CD14-positive monocyte (primary cell): ENCODE results near the gene HEMK1. TPM values are rescaled to one million over a fixed set of nuclear protein-coding genes. Genes with fewer than 3 reads are reported as not detected.

ENCODE experiments used
- DNase-seq, 3 donors: peaks; one replicate each; pipeline ENCODE4 v3.0.0-alpha.2; 2011 to 2022
- H2AFZ ChIP-seq: 2 replicates; pipeline ENCODE4 v1.6.0; 2012; ENCODE audit warnings: mild to moderate bottlenecking, low read depth, low read length, inconsistent platforms; ENCODE audit not compliant: insufficient read depth, poor library complexity, severe bottlenecking
- H3K27ac ChIP-seq, 2 donors: 1 replicate in 1 of 2; 2 replicates in 1 of 2; pipeline ENCODE4 v1.5.1; 2012 to 2013; ENCODE audit warnings: low read length in 2 of 2, control low read depth in 1 of 2, inconsistent platforms in 1 of 2, low read depth in 1 of 2, mild to moderate bottlenecking in 1 of 2
- H3K27me3 ChIP-seq, 2 donors: one replicate each; pipeline versions ENCODE4 v1.6.0 to v1.6.1; 2011 to 2013; ENCODE audit warnings: low read length in 2 of 2; ENCODE audit not compliant: control insufficient read depth in 2 of 2, insufficient read depth in 2 of 2
- H3K36me3 ChIP-seq, 2 donors: replicated peaks in 1 of 2; 1 replicate in 1 of 2; 2 replicates in 1 of 2; pipeline versions ENCODE4 v1.5.1 to v1.6.1; 2012 to 2013; ENCODE audit warnings: low read length in 2 of 2, control low read depth in 1 of 2, inconsistent platforms in 1 of 2, mild to moderate bottlenecking in 1 of 2; ENCODE audit not compliant: insufficient read depth in 2 of 2, control insufficient read depth in 1 of 2
- H3K4me1 ChIP-seq, 2 donors: 1 replicate in 1 of 2; 2 replicates in 1 of 2; pipeline versions ENCODE4 v1.5.1 to v1.6.1; 2012 to 2013; ENCODE audit warnings: low read length in 2 of 2, control low read depth in 1 of 2, inconsistent platforms in 1 of 2, mild to moderate bottlenecking in 1 of 2, moderate library complexity in 1 of 2; ENCODE audit not compliant: insufficient read depth in 2 of 2, control insufficient read depth in 1 of 2
- H3K4me2 ChIP-seq: replicated peaks from 2 replicates; pipeline ENCODE3; 2012; ENCODE audit warnings: low read length, moderate library complexity, mild to moderate bottlenecking; ENCODE audit not compliant: poor library complexity, severe bottlenecking; ENCODE audit errors: extremely low read depth
- H3K4me3 ChIP-seq, 3 experiments: fragments of 200-600 bp in 1 of 3; sonication (generic) in 1 of 3; replicated peaks in 1 of 3; 1 replicate in 2 of 3; 2 replicates in 1 of 3; pipeline ENCODE4 v1.5.1; 2011 to 2013; ENCODE audit warnings: low read length in 3 of 3, mild to moderate bottlenecking in 3 of 3, control low read depth in 2 of 3, low read depth in 2 of 3, inconsistent platforms in 1 of 3, moderate library complexity in 1 of 3
- H3K79me2 ChIP-seq: 2 replicates; pipeline ENCODE4 v1.6.0; 2012; ENCODE audit warnings: mild to moderate bottlenecking, control low read depth, inconsistent platforms, low read length, moderate library complexity; ENCODE audit not compliant: insufficient read depth
- H3K9ac ChIP-seq: 2 replicates; pipeline ENCODE4 v1.6.0; 2017; ENCODE audit warnings: low read length, mild to moderate bottlenecking; ENCODE audit not compliant: insufficient read depth, poor library complexity, severe bottlenecking
- H3K9me3 ChIP-seq, 2 donors: replicated peaks in 1 of 2; 1 replicate in 1 of 2; 2 replicates in 1 of 2; pipeline versions ENCODE4 v1.5.1 to v1.6.1; 2012 to 2013; ENCODE audit warnings: low read length in 2 of 2, control low read depth in 1 of 2; ENCODE audit not compliant: control insufficient read depth in 1 of 2, insufficient read depth in 1 of 2
- H4K20me1 ChIP-seq: 2 replicates; pipeline ENCODE4 v1.6.0; 2012; ENCODE audit warnings: mild to moderate bottlenecking, low read length, control low read depth, moderate library complexity; ENCODE audit not compliant: insufficient read depth
- H3K27ac Mint-ChIP-seq, 7 donors: one replicate each; pipeline ENCODE4 v1.8.0; 2020; ENCODE audit warnings: mild to moderate bottlenecking in 7 of 7, mixed read lengths in 7 of 7, moderate library complexity in 6 of 7, inconsistent platforms in 2 of 7
- H3K27me3 Mint-ChIP-seq, 3 donors: one replicate each; pipeline ENCODE4 v1.8.0; 2021 to 2022; ENCODE audit warnings: low read depth in 3 of 3, mild to moderate bottlenecking in 3 of 3, mixed read lengths in 3 of 3, moderate library complexity in 3 of 3, inconsistent platforms in 1 of 3
- H3K36me3 Mint-ChIP-seq, 2 donors: one replicate each; pipeline ENCODE4 v1.8.0; 2020; ENCODE audit warnings: mixed read lengths in 2 of 2, inconsistent platforms in 1 of 2, mild to moderate bottlenecking in 1 of 2
- H3K4me1 Mint-ChIP-seq: one replicate; pipeline ENCODE4 v1.8.0; 2020; ENCODE audit warnings: mild to moderate bottlenecking, mixed read lengths
- H3K4me3 Mint-ChIP-seq, 2 donors: one replicate each; pipeline ENCODE4 v1.8.0; 2020; ENCODE audit warnings: mild to moderate bottlenecking in 2 of 2, mixed read lengths in 2 of 2, moderate library complexity in 1 of 2
- H3K9me3 Mint-ChIP-seq, 7 donors: one replicate each; pipeline ENCODE4 v1.8.0; 2020 to 2022; ENCODE audit warnings: mixed read lengths in 7 of 7, mild to moderate bottlenecking in 6 of 7, moderate library complexity in 6 of 7, inconsistent platforms in 2 of 7
- WGBS: methylation state at CpG from one replicate; pipeline ENCODE4 v1.1.5; 2013; ENCODE audit warnings: missing lambda C conversion rate; ENCODE audit not compliant: insufficient coverage; 5-methylcytosine and 5-hydroxymethylcytosine counted together
- intact Hi-C, 2 donors: fragments of 100-400 bp; cut with micrococcal nuclease; formaldehyde crosslinking; loops; one replicate each; pipeline versions ENCODE4 v1.15.0 to v1.15.1; 2023
- polyA plus RNA-seq, 3 donors: library from polyadenylated mRNA; depleted of rRNA in 1 of 3; unstranded in 2 of 3; stranded (reverse) in 1 of 3; fragments of 300-500 nt in 2 of 3; fragments of >200 nt in 1 of 3; fragmentation: Illumina TruSeq in 2 of 3; gene quantifications; 1 replicate in 2 of 3; 2 replicates in 1 of 3; pipeline ENCODE4 v1.2.3, GENCODE V29; 2012 to 2021
- TF ChIP-seq, protein P1 (sequence below): fragments of 200-600 bp; IDR thresholded peaks from one replicate; pipeline ENCODE4 v1.8.0; 2022; ENCODE audit warnings: antibody characterized with exemption, mild to moderate bottlenecking

HEMK1 gene
- polyA plus RNA-seq, 3 donors = 10.1 to 14.0 (median 12.1) TPM

DNA sequence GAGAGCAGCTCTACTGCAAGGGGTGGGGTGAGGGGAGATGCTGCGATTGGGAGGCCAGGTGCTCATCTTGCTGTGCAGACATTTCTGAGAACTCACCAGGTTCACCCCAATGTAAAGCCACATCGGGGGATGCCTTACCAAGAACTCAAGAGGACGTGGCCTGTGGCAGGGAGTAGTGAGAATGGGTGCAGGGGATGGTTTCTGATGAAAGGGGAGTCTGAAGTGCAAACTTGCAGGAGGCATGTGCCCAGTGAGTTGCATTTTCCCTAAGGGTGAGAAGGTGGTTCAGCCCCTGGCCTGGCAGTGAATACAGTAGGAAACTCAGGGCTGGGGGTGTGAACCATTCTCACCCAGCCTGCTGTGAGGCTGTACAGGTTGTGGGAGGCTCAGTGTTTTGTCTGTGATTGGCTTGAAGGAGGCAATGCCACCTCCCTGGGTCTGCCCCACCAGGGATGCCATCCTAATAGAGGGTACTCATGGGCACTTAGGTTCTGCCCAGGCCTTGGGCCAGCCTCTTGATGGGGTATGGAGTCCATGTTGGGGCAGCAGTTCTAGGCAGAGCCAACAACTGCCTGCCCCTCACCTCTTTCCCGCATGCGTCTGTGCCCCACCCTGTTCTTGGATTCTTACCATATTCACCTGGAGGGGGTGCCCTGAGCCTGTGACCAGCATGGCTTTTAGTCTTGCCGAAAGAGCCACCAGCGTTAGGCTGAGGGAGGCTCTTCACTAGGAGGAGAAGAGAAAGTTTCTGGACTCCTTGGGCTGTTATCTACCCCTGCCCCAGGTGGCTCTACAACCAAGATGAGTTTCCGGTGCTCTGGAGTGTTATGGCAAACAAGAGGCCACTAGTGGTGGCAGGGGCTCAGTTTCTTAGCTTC is 4.5 kb downstream of the HEMK1 start:
- peaks cover 9% of the 10 kb centered on the region for H3K79me2 ChIP-seq
- H3K4me1 ChIP-seq = peaks cover 10 to 30% of the 10 kb centered on the region in 2 donors
- no peaks in the 10 kb centered on the region for H3K27me3 ChIP-seq
- no peak overlapping the region for H3K4me2 ChIP-seq
- WGBS = 83% methylated on average over 5 of the region's 8 CpGs
- H3K36me3 Mint-ChIP-seq = peaks cover 20 to 30% of the 10 kb centered on the region in 2 donors
- H3K9me3 Mint-ChIP-seq = no peaks in the 10 kb centered on the region
- no peaks in the 10 kb centered on the region for H3K9me3 ChIP-seq
- peaks cover 30% of the 10 kb centered on the region for H3K4me1 Mint-ChIP-seq
- no peak overlapping the region for H3K27ac ChIP-seq
- peak overlapping the region in 2 of 7 donors; percentile 41 to 46 for H3K27ac Mint-ChIP-seq
- H3K27me3 Mint-ChIP-seq = no peaks in the 10 kb centered on the region
- no peak for DNase-seq
- intact Hi-C loops = loop anchor here in 1 of 2 donors (10.0 kb wide), 1 partner anchor 81 kb away; no protein-coding TSS in a partner anchor
- H3K4me3 Mint-ChIP-seq = no peak overlapping the region
- no peaks in the 10 kb centered on the region for H4K20me1 ChIP-seq
- peaks cover 10 to 32% of the 10 kb centered on the region in 2 donors for H3K36me3 ChIP-seq
- no peak overlapping the region for H3K9ac ChIP-seq
- H3K4me3 ChIP-seq = no peak overlapping the region
- H2AFZ ChIP-seq = no peak overlapping the region
- TF ChIP-seq, protein P1, sequence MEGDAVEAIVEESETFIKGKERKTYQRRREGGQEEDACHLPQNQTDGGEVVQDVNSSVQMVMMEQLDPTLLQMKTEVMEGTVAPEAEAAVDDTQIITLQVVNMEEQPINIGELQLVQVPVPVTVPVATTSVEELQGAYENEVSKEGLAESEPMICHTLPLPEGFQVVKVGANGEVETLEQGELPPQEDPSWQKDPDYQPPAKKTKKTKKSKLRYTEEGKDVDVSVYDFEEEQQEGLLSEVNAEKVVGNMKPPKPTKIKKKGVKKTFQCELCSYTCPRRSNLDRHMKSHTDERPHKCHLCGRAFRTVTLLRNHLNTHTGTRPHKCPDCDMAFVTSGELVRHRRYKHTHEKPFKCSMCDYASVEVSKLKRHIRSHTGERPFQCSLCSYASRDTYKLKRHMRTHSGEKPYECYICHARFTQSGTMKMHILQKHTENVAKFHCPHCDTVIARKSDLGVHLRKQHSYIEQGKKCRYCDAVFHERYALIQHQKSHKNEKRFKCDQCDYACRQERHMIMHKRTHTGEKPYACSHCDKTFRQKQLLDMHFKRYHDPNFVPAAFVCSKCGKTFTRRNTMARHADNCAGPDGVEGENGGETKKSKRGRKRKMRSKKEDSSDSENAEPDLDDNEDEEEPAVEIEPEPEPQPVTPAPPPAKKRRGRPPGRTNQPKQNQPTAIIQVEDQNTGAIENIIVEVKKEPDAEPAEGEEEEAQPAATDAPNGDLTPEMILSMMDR = no peak

DNA sequence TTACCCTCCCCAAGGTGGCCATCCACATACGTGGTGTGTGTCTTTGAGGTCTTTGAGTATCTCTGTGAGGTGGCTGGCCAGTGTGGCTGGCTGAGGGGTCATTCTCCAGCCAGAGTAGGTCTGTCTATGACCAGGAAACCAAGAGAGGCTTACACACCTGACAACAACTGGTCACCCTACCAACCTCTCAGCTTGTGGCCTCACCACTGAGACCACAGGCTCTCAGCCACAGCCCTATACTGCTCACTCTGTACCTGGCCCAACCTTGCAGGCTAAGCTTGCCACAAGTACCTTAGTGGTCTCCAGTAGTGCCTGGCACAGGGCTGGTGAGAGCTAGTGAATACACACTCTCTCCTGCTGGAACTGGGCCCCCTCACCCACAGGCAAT is 5.1 kb downstream of the HEMK1 start:
- Mint-ChIP-seq H3K36me3 (peaks cover 25 to 35% of the 10 kb centered on the region in 2 donors), H3K9me3 (no peaks in the 10 kb centered on the region), H3K27ac (peak overlapping the region in 1 of 7 donors; percentile 32), H3K27me3 (no peaks in the 10 kb centered on the region), H3K4me1 (peaks cover 29% of the 10 kb centered on the region), H3K4me3 (no peak overlapping the region)
- Histone ChIP-seq H2AFZ (no peak overlapping the region), H3K4me2 (no peak overlapping the region), H3K9ac (no peak overlapping the region), H3K79me2 (peaks cover 5% of the 10 kb centered on the region), H3K9me3 (no peaks in the 10 kb centered on the region), H3K27me3 (no peaks in the 10 kb centered on the region), H3K4me3 (no peak overlapping the region), H3K27ac (no peak overlapping the region), H3K36me3 (peaks cover 13 to 37% of the 10 kb centered on the region in 2 donors), H3K4me1 (peaks cover 10 to 24% of the 10 kb centered on the region in 2 donors), H4K20me1 (no peaks in the 10 kb centered on the region)
- intact Hi-C loops = loop anchor here in 1 of 2 donors (10.0 kb wide), 1 partner anchor 80 kb away; no protein-coding TSS in a partner anchor
- no CpG with 5 or more reads among the region's 1 CpG for WGBS
- no peak for DNase-seq
- TF ChIP-seq, protein P1 = no peak
